WTC11 (cell line): ENCODE results near the gene NEURL1. TPM values are rescaled to one million over a fixed set of nuclear protein-coding genes. Genes with fewer than 3 reads are reported as not detected.

Source experiments
- ATAC-seq: fragments of 200-7000 bp; cut with Tn5 transposase; 2 replicates; pipeline ENCODE4 v1.10.0; 2021; ENCODE audit warnings: mild to moderate bottlenecking, moderate library complexity
- CTCF ChIA-PET: fragments of 300-600 bp; sonication (Branson Sonifier 250); formaldehyde crosslinking; loops from one replicate; lab custom pipeline; 2021; ENCODE audit warnings: antibody characterized with exemption; lab: Charles Lee
- POLR2A ChIA-PET: fragments of 350-600 bp; sonication (Branson Sonifier 250); formaldehyde crosslinking; loops from one replicate; lab custom pipeline; 2021; ENCODE audit warnings: antibody characterized with exemption; lab: Charles Lee
- DNase-seq: peaks from one replicate; pipeline ENCODE4 v3.0.0; 2021; ENCODE audit warnings: low spot score
- H3K27ac Mint-ChIP-seq: 2 replicates; pipeline ENCODE4 v1.8.0; 2021; ENCODE audit warnings: mixed read lengths
- H3K27me3 Mint-ChIP-seq: 2 replicates; pipeline ENCODE4 v1.8.0; 2021; ENCODE audit warnings: low read depth, mild to moderate bottlenecking, moderate library complexity, mixed read lengths
- H3K36me3 Mint-ChIP-seq: 2 replicates; pipeline ENCODE4 v1.8.0; 2021; ENCODE audit warnings: mixed read lengths
- H3K4me1 Mint-ChIP-seq: 2 replicates; pipeline ENCODE4 v1.8.0; 2022; ENCODE audit warnings: mixed read lengths
- H3K4me3 Mint-ChIP-seq: 2 replicates; pipeline ENCODE4 v1.8.0; 2021; ENCODE audit warnings: mild to moderate bottlenecking, moderate library complexity, mixed read lengths
- H3K9me3 Mint-ChIP-seq: 2 replicates; pipeline ENCODE4 v1.8.0; 2021; ENCODE audit warnings: mixed read lengths
- CBFB ChIP-seq: sonication (generic); formaldehyde crosslinking; IDR thresholded peaks from 2 replicates; pipeline ENCODE4 v1.8.1; 2022; ENCODE audit warnings: mild to moderate bottlenecking, low read depth, missing genetic modification reagents
- FOXP1 ChIP-seq: sonication (generic); formaldehyde crosslinking; IDR thresholded peaks from 2 replicates; pipeline ENCODE4 v1.8.0; 2022; ENCODE audit warnings: missing genetic modification reagents, mild to moderate bottlenecking, moderate library complexity, borderline replicate concordance
- GABPB1 ChIP-seq: sonication (generic); formaldehyde crosslinking; IDR thresholded peaks from 2 replicates; pipeline ENCODE4 v1.8.1; 2023; ENCODE audit warnings: mild to moderate bottlenecking, missing genetic modification reagents
- JUN ChIP-seq: sonication (generic); formaldehyde crosslinking; IDR thresholded peaks from 2 replicates; pipeline ENCODE4 v1.8.0; 2023; ENCODE audit warnings: mild to moderate bottlenecking, missing genetic modification reagents
- MYBL2 ChIP-seq: sonication (generic); formaldehyde crosslinking; IDR thresholded peaks from 2 replicates; pipeline ENCODE4 v1.8.1; 2023; ENCODE audit warnings: mild to moderate bottlenecking, moderate library complexity, missing genetic modification reagents
- NFATC4 ChIP-seq: fragments of 250-450 bp; sonication (Bioruptor Pico); IDR thresholded peaks from 2 replicates; pipeline ENCODE4 v1.9.0; 2021; ENCODE audit warnings: mild to moderate bottlenecking
- NR2C2 ChIP-seq: sonication (generic); formaldehyde crosslinking; IDR thresholded peaks from 2 replicates; pipeline ENCODE4 v1.8.0; 2022; ENCODE audit warnings: mild to moderate bottlenecking, missing genetic modification reagents
- NR3C1 ChIP-seq: sonication (generic); formaldehyde crosslinking; conservative IDR thresholded peaks from 2 replicates; pipeline ENCODE4 v1.8.1; 2023; ENCODE audit warnings: low read depth, mild to moderate bottlenecking, missing genetic modification reagents
- RORB ChIP-seq: fragments of 250-450 bp; sonication (Bioruptor Pico); IDR thresholded peaks from 2 replicates; pipeline ENCODE4 v1.9.0; 2021; ENCODE audit warnings: mild to moderate bottlenecking
- SOX15 ChIP-seq: fragments of 250-450 bp; sonication (Bioruptor Pico); IDR thresholded peaks from 2 replicates; pipeline ENCODE4 v1.9.0; 2021; ENCODE audit warnings: mild to moderate bottlenecking
- ZBTB21 ChIP-seq: sonication (generic); formaldehyde crosslinking; IDR thresholded peaks from 2 replicates; pipeline ENCODE4 v1.8.1; 2023; ENCODE audit warnings: mild to moderate bottlenecking, missing genetic modification reagents, borderline replicate concordance
- ZNF219 ChIP-seq: sonication (generic); formaldehyde crosslinking; IDR thresholded peaks from 2 replicates; pipeline ENCODE4 v1.8.0; 2023; ENCODE audit warnings: missing genetic modification reagents, mild to moderate bottlenecking, borderline replicate concordance
- ZNF317 ChIP-seq: sonication (generic); formaldehyde crosslinking; IDR thresholded peaks from 2 replicates; pipeline ENCODE4 v1.8.1; 2023; ENCODE audit warnings: low read depth, mild to moderate bottlenecking, moderate library complexity, missing genetic modification reagents, borderline replicate concordance
- ZNF396 ChIP-seq: fragments of 250-450 bp; sonication (Bioruptor Pico); IDR thresholded peaks from 2 replicates; pipeline ENCODE4 v1.8.0; 2021; ENCODE audit warnings: mild to moderate bottlenecking, moderate library complexity, borderline replicate concordance
- ZNF423 ChIP-seq: fragments of 250-450 bp; sonication (Bioruptor Pico); IDR thresholded peaks from 2 replicates; pipeline ENCODE4 v2.1.2; 2022; ENCODE audit warnings: mild to moderate bottlenecking, moderate library complexity
- total RNA-seq: library from RNA; stranded (reverse); gene quantifications from 3 replicates; pipeline ENCODE4 v1.2.3, GENCODE V29; 2021
- TF ChIP-seq, protein P1 (sequence below): sonication (generic); formaldehyde crosslinking; IDR thresholded peaks from 2 replicates; pipeline ENCODE4 v1.8.1; 2023; ENCODE audit warnings: mild to moderate bottlenecking, missing genetic modification reagents
- TF ChIP-seq, protein P2 (sequence below): sonication (generic); formaldehyde crosslinking; conservative IDR thresholded peaks from 2 replicates; pipeline ENCODE4 v1.8.1; 2022; ENCODE audit warnings: mild to moderate bottlenecking, missing genetic modification reagents
- TF ChIP-seq, protein P3 (sequence below): sonication (generic); formaldehyde crosslinking; conservative IDR thresholded peaks from 2 replicates; pipeline ENCODE4 v1.8.1; 2023; ENCODE audit warnings: mild to moderate bottlenecking, low read depth, missing genetic modification reagents, moderate library complexity
- TF ChIP-seq, protein P4 (sequence below): sonication (generic); formaldehyde crosslinking; IDR thresholded peaks from 2 replicates; pipeline ENCODE4 v1.8.0; 2022; ENCODE audit warnings: mild to moderate bottlenecking, missing genetic modification reagents
- TF ChIP-seq, protein P5 (sequence below): fragments of 250-450 bp; sonication (Bioruptor Pico); IDR thresholded peaks from 2 replicates; pipeline ENCODE4 v1.9.0; 2021; ENCODE audit warnings: mild to moderate bottlenecking
- TF ChIP-seq, protein P6 (sequence below): sonication (generic); formaldehyde crosslinking; IDR thresholded peaks from 2 replicates; pipeline ENCODE4 v1.8.1; 2023; ENCODE audit warnings: mild to moderate bottlenecking, missing genetic modification reagents

Gene NEURL1
- total RNA-seq, 1 experiment from 2014 or later = 1.2 TPM

DNA sequence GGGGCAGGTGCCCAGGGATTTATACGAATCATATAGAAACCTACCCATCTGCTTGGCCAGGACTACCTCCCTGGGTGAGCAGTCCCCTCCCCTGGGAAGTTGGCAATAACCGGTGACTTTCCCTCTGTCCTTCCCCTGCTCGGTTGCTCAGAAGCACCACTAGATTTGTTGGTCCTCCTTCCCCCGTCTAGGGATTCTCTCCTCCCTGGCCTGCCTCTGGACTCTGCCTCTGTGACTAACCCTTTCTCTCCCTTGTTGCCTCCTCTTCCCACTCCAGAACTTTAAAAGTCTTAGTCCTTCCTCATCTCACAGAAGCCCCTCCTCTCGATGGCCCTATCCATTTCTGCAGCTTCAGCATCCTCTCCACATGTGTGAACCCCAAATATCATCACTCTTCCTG, 24.3 kb upstream of the NEURL1 start:
- POLR2A ChIA-PET = interaction anchor here (0.8 kb wide), 1 partner anchor 16 kb away, joined by 3 read pairs; no protein-coding TSS in a partner anchor
- Mint-ChIP-seq H3K27ac (no peak overlapping the region), H3K4me1 (peaks cover 10% of the 10 kb centered on the region), H3K36me3 (no peaks in the 10 kb centered on the region), H3K27me3 (no peaks in the 10 kb centered on the region; the same call in 1 of the 2 replicates), H3K4me3 (no peak overlapping the region), H3K9me3 (no peaks in the 10 kb centered on the region)
- DNase-seq = no peak
- no peak for ATAC-seq
- CTCF ChIA-PET = interaction anchor here (0.7 to 3.2 kb wide), 3 partner anchors 10 to 118 kb away, joined by 3 to 11 read pairs (median 5); partner anchors contain the start of genes CALHM1 and PCGF6
- TF ChIP-seq NR2C2 (CRISPR knock-in tag) (no peak), ZNF396 (CRISPR knock-in tag) (no peak), ZNF219 (no peak)

DNA sequence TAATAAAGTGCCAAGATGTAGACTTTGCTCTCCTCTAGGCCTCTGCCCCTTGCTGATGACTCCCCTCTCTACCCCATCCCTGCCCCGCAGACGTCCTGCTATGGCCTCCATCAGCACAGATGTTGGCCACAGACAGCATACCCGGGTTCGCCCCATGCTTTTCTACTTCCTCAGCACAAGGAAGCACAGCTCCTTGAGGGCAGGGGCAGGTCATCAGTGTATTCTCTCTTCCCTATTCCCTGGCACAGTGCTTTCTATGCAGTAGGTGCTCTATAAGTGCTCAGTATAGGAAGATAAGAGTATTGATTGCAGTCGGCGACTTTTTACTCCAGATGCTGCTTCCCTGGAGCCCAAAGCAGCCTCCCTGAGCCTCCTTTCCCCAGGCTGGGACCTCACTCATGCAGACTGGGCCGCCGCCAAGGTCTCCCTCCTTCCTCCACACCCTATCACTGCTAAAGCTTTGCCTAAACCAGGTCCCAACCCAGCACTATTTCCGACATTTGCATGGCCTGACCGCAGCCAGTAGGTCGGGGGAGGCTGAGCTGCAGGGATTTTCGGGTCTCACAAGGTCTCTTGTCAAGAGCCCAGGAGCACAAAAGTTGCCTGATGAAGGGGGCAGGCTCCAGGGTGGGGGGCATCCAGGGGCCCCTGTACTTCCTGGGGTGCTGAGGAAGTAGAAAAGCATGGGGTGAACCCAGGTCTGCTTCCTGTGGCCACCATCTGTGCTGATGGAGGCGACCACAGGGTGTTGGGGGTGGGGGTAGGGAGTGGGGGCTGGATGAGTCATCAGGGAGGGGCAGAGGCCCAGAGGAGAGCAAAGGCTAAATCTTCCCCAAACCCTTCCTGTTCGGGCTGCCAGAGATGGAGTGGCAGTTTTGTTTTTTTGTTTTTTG, 22.5 kb upstream of the NEURL1 start:
- Mint-ChIP-seq H3K4me3 (no peak overlapping the region), H3K36me3 (no peaks in the 10 kb centered on the region), H3K4me1 (peaks cover 11% of the 10 kb centered on the region), H3K27me3 (no peaks in the 10 kb centered on the region; the same call in 1 of the 2 replicates), H3K9me3 (no peaks in the 10 kb centered on the region), H3K27ac (no peak overlapping the region)
- ChIA-PET CTCF (interaction anchor here (0.6 to 3.2 kb wide), 4 partner anchors 12 to 1461 kb away, joined by 3 to 11 read pairs (median 3); partner anchors contain the start of gene CALHM2), POLR2A (no interaction called here)
- ATAC-seq = peak; percentile 58
- TF ChIP-seq JUN (CRISPR knock-in tag) (no peak), NR3C1 (no peak), MYBL2 (no peak), ZNF423 (CRISPR knock-in tag) (no peak), NFATC4 (CRISPR knock-in tag) (no peak), ZBTB21 (CRISPR knock-in tag) (no peak), GABPB1 (CRISPR knock-in tag) (no peak), FOXP1 (CRISPR knock-in tag) (no peak), SOX15 (CRISPR knock-in tag) (no peak)
- TF ChIP-seq, protein P1, sequence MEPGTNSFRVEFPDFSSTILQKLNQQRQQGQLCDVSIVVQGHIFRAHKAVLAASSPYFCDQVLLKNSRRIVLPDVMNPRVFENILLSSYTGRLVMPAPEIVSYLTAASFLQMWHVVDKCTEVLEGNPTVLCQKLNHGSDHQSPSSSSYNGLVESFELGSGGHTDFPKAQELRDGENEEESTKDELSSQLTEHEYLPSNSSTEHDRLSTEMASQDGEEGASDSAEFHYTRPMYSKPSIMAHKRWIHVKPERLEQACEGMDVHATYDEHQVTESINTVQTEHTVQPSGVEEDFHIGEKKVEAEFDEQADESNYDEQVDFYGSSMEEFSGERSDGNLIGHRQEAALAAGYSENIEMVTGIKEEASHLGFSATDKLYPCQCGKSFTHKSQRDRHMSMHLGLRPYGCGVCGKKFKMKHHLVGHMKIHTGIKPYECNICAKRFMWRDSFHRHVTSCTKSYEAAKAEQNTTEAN = no peak
- TF ChIP-seq, protein P2, sequence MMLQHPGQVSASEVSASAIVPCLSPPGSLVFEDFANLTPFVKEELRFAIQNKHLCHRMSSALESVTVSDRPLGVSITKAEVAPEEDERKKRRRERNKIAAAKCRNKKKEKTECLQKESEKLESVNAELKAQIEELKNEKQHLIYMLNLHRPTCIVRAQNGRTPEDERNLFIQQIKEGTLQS = no peak
- TF ChIP-seq, protein P3, sequence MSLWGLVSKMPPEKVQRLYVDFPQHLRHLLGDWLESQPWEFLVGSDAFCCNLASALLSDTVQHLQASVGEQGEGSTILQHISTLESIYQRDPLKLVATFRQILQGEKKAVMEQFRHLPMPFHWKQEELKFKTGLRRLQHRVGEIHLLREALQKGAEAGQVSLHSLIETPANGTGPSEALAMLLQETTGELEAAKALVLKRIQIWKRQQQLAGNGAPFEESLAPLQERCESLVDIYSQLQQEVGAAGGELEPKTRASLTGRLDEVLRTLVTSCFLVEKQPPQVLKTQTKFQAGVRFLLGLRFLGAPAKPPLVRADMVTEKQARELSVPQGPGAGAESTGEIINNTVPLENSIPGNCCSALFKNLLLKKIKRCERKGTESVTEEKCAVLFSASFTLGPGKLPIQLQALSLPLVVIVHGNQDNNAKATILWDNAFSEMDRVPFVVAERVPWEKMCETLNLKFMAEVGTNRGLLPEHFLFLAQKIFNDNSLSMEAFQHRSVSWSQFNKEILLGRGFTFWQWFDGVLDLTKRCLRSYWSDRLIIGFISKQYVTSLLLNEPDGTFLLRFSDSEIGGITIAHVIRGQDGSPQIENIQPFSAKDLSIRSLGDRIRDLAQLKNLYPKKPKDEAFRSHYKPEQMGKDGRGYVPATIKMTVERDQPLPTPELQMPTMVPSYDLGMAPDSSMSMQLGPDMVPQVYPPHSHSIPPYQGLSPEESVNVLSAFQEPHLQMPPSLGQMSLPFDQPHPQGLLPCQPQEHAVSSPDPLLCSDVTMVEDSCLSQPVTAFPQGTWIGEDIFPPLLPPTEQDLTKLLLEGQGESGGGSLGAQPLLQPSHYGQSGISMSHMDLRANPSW (CRISPR knock-in tag) = no peak
- TF ChIP-seq, protein P4, sequence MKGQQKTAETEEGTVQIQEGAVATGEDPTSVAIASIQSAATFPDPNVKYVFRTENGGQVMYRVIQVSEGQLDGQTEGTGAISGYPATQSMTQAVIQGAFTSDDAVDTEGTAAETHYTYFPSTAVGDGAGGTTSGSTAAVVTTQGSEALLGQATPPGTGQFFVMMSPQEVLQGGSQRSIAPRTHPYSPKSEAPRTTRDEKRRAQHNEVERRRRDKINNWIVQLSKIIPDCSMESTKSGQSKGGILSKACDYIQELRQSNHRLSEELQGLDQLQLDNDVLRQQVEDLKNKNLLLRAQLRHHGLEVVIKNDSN (CRISPR knock-in tag) = no peak
- no peak for DNase-seq

DNA sequence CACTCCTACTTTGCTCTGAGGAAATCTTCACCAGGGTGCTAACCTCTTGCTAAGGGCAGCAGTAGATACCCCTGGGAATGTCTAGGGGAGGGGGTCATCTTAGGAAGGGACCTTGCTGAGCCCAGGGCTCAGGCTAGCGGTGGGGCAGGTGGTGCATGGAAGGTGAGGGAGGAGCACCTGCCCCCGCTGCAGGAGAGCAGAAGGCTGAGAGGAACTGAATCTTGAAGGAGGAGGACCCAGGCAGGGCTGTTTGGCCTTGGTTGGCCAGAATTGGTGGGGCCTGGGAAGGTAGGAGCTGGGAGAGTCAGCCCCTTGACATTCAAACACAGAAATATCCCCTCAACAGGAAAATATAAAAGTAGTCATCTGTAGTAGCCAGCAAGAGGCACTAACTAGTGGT, 21.5 kb upstream of the NEURL1 start:
- H3K27ac Mint-ChIP-seq = 0 out of 2 replicates have a peak overlapping the region, but pooled peaks have one; percentile 37
- H3K9me3 Mint-ChIP-seq = no peaks in the 10 kb centered on the region
- H3K36me3 Mint-ChIP-seq = no peaks in the 10 kb centered on the region
- H3K27me3 Mint-ChIP-seq = no peaks in the 10 kb centered on the region; the same call in 1 of the 2 replicates
- DNase-seq = no peak
- ATAC-seq = no peak
- CTCF ChIA-PET = interaction anchor here (1.1 to 3.2 kb wide), 3 partner anchors 13 to 71 kb away, joined by 3 to 11 read pairs (median 3); no protein-coding TSS in a partner anchor
- no peak overlapping the region for H3K4me3 Mint-ChIP-seq
- POLR2A ChIA-PET = no interaction called here
- H3K4me1 Mint-ChIP-seq = peaks cover 17% of the 10 kb centered on the region
- TF ChIP-seq RORB (CRISPR knock-in tag) = no peak
- TF ChIP-seq ZNF317 (CRISPR knock-in tag) = no peak
- TF ChIP-seq, protein P5, sequence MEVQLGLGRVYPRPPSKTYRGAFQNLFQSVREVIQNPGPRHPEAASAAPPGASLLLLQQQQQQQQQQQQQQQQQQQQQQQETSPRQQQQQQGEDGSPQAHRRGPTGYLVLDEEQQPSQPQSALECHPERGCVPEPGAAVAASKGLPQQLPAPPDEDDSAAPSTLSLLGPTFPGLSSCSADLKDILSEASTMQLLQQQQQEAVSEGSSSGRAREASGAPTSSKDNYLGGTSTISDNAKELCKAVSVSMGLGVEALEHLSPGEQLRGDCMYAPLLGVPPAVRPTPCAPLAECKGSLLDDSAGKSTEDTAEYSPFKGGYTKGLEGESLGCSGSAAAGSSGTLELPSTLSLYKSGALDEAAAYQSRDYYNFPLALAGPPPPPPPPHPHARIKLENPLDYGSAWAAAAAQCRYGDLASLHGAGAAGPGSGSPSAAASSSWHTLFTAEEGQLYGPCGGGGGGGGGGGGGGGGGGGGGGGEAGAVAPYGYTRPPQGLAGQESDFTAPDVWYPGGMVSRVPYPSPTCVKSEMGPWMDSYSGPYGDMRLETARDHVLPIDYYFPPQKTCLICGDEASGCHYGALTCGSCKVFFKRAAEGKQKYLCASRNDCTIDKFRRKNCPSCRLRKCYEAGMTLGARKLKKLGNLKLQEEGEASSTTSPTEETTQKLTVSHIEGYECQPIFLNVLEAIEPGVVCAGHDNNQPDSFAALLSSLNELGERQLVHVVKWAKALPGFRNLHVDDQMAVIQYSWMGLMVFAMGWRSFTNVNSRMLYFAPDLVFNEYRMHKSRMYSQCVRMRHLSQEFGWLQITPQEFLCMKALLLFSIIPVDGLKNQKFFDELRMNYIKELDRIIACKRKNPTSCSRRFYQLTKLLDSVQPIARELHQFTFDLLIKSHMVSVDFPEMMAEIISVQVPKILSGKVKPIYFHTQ = no peak
- no peak for TF ChIP-seq CBFB (CRISPR knock-in tag)
- TF ChIP-seq, protein P6, sequence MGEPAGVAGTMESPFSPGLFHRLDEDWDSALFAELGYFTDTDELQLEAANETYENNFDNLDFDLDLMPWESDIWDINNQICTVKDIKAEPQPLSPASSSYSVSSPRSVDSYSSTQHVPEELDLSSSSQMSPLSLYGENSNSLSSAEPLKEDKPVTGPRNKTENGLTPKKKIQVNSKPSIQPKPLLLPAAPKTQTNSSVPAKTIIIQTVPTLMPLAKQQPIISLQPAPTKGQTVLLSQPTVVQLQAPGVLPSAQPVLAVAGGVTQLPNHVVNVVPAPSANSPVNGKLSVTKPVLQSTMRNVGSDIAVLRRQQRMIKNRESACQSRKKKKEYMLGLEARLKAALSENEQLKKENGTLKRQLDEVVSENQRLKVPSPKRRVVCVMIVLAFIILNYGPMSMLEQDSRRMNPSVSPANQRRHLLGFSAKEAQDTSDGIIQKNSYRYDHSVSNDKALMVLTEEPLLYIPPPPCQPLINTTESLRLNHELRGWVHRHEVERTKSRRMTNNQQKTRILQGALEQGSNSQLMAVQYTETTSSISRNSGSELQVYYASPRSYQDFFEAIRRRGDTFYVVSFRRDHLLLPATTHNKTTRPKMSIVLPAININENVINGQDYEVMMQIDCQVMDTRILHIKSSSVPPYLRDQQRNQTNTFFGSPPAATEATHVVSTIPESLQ = no peak
